NCI-H526 (cell line): ENCODE results near the gene UPF2.
A peak's percentile ranks its signal among the peaks of the same experiment; 100 is the strongest.
"Not testable (repeated sequence)": the region's sequence is repeated elsewhere in the genome, so short reads cannot be mapped to it uniquely, and the experiment has no call there.

ENCODE experiments used
- DNase-seq, 2 experiments: peaks; one replicate each; lab custom pipeline; 2025; lab: John Stamatoyannopoulos, UW

The UPF2 gene

DNA sequence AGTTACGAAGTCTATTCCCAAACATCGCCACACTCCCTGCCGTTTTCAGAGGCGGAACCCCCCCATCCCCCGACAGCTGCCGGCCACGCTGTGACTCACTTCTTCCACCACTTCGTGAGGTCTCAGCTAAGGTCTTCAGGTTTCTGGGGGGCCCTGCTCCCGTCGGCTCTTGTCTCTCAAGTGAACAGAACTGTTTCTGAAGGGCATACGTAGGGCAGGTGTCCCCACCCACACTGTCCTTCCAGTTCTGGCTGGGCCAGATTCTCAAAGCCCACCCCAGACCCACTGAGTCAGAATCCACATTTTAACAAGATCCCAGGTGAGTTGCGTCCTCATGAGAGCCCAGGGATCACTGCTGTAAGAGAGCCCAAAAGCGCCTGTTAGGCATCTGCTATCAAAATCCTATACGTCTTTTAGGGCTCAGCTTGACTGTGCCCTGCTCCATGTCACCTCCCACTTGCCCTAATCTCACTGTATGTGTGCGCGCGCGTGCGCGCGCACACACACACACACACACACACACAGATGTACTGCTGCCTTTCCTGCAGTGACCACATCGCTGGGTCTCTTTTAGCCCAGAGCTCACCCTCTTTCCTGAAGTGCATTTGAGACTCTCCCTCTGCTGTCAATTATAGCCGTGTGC, 140.7 kb downstream of the UPF2 start:
- DNase-seq, result no peak

DNA sequence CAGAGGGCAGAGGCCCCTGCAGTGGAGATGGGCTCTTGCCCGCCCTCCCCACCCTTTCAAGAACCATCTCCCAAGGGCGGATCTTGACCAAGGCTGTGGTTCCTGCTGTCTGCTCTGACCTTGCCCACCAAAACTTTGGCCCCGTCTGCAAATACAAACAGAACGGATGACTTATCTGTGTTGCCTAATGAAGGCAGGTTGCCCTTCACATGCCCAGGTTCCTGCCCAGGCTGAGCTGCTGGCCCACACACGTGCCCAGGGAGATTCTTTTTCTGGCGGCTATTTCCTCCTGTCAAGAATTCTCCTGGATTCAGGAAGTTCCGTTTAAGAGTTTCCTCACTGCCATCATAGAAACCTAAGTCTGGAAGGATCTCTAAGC, 141.2 kb downstream of the UPF2 start:
- DNase-seq, result no peak

DNA sequence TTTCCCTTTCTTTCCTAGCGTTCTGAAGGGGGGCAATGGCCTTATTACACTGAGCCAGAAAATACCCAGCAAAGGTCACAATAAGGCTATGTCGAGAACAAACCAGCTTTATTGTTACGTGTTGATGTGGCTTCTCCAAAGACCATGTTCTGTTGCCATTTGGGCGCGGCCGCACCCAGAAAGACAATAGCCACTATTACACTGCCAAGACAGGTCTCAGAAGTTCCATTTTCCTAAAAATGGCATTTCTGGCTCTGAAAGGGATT, 141.6 kb downstream of the UPF2 start:
- DNase-seq, result no peak

DNA sequence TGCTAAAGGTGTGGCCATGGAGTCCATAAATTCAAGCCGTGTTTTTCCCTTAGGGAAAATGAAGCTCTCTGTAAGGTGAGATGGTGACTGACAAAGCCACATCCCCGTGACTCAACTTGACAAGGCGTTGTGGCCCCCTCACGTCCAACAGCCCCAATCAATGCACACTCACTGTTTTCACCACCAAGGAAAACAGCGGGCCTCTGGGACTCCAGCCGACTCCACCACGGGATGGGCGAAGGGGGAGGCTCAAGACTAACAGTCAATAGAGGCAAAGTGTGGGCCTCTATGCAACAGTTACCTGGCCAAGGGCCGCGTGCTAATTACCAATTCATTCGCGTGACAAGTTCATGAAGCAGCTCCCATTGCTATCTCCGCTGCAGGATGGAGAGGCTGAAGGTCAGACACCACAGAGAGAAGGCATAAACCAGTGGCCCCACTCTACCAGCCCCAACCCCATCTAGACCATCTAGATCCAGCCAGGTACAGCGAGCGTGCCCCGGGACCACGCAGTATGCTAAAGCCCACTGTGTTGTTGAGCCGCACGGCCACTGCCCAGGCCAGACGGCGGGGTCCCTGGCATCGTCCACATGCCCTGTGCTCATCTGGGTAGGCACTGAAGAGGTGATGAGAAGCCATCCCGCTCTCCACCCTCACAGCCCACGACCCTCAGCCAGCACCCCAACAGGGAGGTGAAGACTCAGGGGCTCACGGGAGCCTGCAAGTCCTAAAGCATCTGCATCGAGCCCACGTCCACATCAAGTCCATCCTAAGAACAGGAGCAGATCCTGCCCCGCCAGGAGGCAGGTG, 143.3 kb downstream of the UPF2 start:
- DNase-seq, result no peak

DNA sequence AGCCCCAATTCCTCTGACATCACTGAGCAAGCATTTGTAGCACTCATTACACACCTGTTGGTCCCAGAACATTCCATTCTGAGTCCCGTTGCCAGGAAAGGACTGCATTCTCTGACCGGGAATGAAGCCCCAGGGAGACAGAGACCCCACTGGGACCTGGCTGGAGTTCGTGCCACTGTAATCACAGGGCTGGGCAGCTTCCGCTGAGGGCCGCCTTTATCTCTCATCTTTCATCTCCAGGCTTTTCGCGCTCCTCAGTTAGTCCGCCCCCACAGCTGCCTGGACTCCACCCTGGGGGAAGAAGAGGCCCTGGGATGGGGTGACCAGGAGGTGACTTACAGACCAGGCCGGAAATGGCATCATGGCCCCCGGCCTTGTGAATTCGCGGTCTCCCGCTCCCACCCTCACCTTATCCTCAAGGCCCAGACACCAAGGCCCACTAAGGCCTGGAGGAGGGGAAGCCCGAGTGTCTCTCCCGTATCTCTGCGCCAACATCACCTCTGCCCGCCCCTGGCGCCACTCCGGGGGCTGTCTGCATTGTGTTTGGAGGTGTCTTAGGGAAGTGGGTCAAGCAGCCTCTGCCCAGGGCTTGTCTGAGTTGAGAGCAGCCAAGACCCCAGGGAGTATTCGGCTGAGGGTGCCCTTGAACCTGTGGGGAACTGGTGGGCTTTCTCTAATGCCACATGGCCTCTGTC, 144.1 kb downstream of the UPF2 start:
- no peak for DNase-seq

DNA sequence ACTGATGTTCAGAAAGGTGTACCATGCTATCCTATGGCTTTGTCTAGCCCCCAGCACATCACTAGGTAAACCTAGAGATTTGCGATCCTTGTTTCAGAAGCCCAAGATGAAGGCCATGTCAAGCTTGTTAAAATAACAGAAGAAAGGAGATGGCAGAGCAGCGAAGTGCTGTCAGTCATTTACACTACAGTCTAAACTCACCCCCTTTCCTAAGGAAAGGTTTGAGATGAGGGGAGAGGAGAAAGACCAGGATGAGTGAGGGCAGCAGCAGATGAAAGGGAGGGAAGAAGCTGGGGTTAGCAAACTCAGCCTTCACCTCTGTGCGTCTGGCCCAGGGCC, 144.6 kb downstream of the UPF2 start:
- no peak for DNase-seq

DNA sequence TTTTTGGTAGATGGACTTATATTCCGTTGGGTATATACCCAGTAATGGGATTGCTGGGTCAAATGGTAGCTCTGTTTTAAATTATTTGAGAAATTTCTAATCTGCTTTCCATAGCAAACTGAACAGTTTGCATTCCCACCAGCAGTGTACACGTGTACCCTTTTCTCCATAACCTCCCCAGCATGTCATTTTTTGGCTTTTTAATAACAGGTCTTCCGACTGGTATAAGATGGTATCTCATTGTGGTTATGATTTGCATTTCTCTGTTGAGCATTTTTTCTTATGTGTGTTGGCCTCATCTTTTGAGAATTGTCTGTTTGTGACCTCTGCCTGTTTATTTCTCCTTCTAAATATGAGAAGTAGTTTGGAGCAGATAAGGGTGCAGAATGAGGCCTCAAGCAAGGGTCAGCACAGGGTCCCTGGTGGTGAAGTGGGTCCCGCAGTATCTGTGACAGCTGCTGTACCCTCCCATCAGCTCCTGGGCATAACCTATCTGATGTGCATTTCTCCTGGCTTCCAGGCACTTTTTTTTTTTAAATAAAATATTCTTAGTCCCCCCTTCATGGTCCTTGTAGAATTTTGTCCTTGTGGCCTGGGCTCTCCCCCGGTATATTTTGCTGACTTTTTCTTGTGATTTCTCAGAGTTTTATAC, 145.9 kb downstream of the UPF2 start:
- peak; percentile 13 to 16 for DNase-seq

DNA sequence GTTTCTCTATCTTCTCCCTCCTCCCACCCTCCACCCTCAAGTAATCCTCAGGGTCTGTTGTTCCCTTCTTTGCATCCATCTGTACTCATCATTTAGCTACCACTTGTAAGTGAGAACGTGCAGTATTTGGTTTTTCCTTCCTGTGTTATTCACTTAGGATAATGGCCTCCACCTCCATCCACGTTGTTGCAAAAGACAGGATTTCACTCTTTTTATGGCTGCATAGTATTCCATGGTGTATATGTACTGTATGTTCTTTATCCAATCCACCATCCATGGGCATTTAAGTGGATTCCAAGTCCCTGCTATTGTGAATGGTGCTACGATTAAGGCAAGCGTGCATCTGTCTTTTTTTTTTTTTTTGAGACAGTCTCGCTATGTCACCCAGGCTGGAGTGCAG, 147.0 kb downstream of the UPF2 start:
- no peak for DNase-seq

DNA sequence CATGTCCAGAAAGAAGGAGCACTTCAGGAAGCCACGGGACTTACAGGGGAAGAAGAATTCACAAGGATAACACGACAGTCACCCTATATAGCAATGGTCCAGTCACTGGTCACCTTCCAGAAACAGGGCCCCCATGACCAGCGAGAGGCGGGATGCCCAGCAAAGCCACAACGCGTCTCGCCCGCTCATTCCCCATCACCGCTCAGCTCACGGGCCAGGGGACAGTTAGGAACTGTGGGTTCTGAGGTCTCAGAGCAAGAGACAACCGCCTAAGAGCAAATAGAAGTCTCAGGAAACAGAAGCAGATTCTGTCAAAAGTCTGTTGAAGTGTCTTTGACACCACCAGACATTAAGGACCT, 147.5 kb downstream of the UPF2 start:
- DNase-seq, result no peak

DNA sequence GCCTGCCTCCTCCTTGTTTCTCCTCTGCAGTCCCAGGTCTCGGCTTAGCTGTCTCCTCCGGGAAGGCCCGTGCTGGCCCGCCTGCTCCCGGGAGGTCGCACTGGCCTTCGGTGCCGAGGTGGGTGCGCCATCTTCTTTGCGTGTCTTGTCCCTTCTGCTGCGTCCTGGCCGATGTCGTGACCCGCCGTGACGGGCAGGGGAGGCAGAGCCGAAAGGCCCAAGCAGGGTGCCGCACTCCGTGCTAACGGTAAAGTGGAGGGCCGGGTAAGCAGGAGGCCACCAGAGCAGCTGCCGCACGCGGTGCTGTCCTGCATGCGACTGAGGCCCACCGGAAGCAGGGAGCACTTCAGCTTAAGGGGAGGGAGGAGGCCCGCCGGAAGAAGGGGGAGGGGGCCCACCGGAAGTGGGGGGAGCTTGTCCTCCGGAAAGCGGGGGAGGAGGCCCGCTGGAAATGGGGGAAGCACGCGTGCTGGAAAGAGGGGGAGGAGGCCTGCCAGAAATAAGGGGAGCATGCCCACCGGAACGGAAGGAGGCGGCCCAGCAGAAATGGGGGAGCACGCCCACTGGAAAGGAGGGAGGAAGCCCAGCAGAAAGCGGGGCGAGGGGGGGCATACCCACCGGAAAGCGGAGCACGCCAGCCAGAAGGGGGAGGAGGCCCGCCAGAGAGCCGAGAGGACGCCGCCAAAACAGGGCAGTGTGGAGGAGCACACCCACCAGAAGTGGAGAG, 148.1 kb downstream of the UPF2 start:
- DNase-seq, result no peak

DNA sequence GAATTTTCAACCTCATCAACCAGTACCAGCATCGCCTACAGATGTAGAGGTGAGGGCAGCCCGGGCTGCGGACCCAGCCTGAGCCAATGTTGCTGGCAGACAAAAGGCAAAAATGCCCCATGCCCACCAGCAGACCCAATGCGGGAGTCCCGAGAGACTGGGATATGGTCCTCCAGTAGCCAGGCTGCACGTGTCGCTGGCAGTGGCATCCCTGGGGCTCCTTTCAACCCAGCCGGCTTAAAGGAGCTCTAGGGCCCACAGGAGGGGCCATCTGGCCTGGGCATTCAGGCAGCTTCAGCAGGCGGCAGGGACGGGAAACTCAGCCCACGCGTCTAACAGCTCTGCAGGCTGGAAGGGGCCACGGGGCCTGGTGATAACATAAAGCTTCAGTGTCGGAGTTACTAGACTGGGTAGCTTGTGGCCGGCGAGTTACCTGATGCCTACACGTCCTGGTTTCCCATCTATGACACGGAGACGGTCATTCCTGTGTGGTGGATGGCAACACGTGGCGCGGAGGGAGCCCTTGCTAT, 148.8 kb downstream of the UPF2 start:
- no peak for DNase-seq

DNA sequence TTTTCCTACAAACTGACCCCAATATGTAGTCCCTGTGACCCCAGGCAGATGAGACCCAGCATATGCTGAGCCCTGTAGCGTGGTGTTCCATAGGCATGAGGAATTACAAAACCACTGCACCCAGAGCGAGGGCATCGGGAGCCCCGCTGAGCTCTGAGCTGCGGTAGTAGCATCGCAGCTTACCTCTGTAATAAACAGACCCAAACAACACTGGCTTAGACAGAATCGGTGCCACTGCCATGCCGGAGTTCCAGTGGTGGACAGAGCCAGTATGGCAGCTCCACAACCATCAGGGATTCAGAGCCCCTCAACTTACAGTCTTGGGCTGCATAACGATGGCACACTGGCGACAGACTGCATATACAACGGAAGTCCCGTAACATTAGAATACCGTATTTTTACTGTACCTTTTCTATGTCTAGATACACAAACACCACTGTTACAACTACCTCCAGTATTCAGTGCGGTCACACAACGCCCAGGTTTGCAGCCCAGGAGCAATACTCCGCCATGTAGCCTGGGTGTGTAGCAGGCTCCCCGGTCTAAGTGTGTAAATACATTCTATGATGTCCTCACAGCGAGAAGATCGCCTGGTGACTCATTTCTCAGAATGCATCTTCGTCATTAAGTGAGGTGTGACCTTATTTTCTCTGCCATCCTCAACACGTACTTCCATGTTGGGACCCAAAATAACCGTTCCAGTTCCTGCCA, 150.7 kb downstream of the UPF2 start:
- DNase-seq, result no peak

DNA sequence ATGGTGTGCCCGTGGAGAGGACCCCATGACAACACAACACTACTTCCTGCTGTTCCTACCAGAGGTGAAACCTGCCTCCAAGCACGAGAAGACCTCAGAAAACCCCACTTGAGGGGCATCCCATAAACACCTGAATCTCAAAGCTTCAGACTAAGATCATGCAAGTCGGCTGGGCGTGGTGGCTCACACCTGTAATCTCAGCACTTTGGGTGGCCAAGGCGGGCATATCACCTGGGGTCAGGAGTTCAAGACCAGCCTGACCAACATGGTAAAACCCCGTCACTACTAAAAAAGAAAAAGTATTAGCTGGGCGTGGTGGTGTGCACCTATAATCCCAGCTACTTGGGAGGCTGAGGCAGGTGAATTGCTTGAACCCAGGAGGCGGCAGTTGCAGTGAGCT, 153.3 kb downstream of the UPF2 start:
- DNase-seq, result not testable (repeated sequence)

DNA sequence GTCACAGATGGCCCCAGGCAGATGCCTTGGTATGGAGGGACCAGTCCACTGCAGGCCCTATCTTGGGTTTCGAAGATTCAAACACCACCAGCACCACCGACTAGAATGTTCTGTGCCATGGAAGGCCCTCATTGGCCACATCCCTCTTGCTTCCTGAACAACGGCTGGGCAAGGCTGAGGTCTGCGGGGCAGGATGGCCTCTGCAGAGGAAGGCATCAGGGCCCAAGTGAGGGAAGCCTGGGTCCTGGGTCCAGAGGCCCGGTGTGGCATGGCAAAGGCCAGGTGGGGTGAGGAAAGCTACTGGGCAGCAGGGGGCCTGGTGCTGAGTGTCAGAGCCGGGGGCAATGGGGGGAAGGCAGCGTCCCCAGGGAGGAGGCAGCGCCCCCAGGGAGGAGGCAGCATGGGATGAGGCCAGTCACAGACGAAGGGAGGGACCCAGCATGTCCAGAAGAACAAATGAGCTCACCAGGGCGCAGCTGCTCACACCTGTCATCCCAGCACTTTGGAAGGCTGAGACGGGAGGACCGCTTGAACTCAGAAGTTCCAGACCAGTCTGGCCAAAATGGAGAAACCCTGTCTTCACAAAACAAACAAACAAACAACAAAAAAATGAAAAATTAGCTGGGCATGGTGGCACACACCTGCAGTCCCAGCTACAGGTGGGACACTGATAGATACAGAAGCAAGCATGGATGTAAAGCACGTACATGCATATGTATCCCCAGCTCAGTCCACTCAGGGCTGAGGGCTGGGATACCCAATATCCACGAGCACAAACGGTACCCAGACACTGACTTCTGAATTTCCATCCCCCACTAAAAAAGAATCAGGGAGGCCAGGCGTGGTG, 155.0 kb downstream of the UPF2 start:
- DNase-seq, result no peak

DNA sequence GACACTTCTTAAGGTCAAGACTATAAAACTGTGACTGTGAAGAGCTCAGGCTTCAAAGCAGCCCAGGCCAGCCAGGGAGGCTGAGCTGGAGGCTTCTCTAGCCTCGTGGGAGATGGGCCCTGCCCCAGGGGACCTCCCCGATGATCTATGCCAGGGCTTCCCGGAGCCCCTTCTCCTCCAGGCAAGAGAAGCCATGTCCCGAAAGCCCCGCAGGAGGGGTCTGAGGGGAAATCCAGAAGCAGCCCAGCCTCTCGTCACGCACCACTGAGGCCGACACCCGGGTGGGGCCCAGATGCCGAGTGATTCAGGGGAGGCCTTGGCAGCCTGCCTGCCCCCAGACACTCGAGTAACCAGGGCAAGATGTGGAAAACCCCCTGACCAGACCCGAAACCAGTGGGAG, 155.8 kb downstream of the UPF2 start:
- no peak for DNase-seq

DNA sequence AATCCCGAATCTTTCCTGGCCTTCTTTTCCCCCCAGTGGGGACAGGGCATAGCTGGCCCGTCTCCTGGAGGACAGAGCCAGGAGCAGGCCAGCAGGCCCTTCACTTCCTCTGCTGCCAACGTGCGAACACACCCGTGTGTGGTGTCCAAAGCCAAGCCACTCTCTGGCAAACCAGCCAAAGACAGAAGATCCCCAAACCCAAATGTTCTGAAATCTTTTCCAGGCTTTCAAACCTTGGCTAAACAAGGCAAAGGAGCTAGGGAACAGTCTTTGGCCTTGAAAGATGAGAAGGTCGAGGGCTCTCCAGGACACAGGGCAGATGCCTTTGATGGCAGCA, 156.5 kb downstream of the UPF2 start:
- DNase-seq, result no peak

DNA sequence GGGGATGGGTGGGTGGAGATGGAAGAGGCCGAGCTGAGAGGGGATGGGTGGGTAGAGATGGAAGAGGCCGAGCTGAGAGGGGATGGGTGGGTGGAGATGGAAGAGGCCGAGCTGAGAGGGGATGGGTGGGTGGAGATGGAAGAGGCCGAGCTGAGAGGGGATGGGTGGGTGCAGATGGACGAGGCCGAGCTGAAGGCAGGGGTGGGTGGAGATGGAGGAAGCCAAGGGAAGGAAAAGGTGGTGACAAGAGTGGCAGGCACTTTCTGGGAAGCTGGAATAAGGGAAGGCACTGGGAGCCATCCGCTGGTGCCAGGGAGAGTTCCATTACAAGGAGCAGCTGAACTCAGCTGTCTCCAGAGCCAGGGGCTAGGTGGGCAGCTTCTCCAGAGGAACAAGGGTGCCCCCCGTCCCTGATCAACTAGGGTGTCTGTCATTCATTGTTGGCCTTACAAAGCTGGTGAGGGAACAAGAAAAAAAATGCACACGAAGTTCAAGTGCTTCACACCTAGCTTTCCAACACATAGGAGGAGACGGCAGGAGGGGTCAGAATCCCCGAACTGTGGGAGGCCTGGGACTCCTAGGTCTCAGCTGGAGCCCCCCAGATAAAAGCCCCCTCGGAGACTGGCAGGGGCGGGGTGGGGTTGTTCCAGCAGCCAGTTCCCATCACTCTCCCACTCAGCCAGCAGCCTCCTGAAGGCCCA, 157.0 kb downstream of the UPF2 start:
- no peak for DNase-seq

DNA sequence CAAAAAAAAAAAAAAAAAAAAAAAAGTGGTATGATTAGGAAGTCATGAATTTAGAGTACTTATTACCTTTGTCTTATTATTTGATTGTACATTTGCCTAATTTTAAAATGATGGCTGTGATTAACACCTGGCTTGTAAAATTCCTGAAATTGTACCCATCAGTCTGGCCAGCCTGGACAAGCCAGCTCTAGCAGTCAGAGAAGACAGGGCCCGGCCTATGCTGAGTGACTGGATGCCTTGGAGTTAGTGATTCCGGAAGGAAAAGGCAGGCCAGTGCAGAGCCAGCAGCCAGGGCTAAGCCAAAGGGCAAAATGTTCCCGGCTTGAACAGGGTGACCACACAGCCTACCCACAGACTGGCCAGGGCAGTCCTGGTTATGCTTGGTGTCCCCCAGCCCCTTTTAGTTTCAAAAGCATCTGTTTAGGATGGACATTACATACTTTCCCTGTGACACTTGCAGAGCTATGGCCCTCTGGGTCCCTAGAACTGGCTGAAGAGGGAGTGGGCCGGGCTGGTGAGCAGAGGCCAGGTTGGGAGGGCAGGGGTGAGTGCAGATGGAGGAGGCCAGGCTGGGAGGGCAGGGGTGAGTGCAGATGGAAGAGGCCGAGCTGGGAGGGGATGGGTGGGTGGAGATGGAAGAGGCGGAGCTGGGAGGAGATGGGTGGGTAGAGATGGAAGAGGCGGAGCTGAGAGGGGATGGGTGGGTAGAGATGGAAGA, 157.7 kb downstream of the UPF2 start:
- no peak for DNase-seq

DNA sequence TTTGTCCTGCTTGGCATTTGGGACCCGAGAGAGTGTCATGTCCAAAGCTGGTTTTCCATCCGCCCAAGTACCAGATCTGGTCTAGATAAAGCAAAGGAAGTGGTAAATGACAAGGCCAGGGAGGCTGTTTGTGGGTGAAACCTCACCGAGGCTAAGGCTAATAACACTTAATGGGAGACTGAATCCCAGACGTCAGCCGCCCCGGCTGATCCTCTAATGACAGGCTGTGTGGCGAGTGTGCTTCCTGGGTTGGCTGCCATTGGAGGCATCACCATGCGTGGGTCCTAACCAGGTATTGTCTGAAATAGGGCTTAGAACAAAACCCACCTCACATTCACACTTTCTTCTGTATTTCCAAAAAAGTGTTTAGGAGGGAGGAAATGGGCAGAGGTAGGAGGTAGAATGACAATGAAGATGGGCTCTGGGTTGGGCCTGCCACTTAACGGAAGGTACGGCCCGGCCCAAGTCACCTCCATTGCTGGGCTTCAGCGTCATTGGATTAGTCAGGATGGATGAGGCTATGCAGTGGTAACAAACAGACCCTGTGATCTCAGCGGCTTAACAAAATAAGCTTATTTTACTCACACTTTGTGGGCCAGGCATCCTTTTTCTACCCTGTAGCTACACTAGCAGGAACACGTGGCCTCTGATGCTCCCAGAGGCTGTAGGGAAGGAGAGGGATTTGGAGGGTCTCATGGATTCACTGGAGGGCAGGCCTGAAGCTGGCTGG, 159.8 kb downstream of the UPF2 start:
- no peak for DNase-seq
